ENCODE results near the gene TBL1X. TPM values are rescaled to one million over a fixed set of nuclear protein-coding genes. Genes with fewer than 3 reads are reported as not detected.

Gene TBL1X
- total and polyA plus RNA-seq, 2 experiments from 2014 or later: 8.7 to 26.9 TPM

DNA sequence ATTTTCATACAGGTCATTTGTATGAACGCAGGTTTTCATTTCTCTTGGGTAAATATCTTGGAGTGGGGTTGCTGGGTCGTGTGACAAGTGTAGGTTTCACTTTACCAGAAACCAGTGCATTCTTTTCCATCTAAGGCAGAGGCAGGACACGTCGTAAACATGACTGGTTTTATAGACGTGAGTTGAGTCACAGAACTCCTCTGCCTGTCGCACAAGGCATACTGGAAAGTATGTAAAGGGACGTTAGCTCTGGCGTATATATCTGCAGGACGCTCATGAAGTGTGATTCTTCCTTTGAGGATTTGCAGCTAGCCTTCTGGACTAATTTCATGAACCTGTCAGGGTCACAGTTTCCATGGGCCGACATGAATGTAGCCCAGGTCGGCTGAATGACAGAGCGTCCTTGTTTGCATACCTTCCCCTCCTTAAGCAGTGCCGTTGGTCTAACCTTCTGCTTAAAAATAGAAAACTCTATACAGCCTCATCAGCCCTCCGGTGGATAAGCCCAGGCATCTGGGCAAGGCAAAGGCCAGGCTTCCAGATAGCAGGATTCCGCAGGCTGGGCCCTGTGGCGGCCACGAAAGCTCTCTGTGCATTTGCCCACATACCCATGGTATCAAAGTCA lies 194.8 kb downstream of the TBL1X start (continued):
- no peak for TF ChIP-seq REST (IDR thresholded peaks at IDR 0.05; ENCODE audit: unreplicated experiment)

GRCh38 chrX:9662148-9662547 lies 197.3 kb downstream of the TBL1X start:
- no peak for TF ChIP-seq STAT1 (IDR thresholded peaks at IDR 0.05; ENCODE audit: unreplicated experiment)
- TF ChIP-seq EZH2phosphoT487 (IDR thresholded peaks at IDR 0.05; ENCODE audit: unreplicated experiment): no peak
- no peak for TF ChIP-seq POLR2AphosphoS5 (IDR thresholded peaks at IDR 0.05; ENCODE audit: low read depth)
- no peak for TF ChIP-seq JUNB (IDR thresholded peaks at IDR 0.05; ENCODE audit: unreplicated experiment)
- no peak for TF ChIP-seq NANOG (IDR thresholded peaks at IDR 0.05; ENCODE audit: borderline replicate concordance)
- TF ChIP-seq ETS1 (IDR thresholded peaks at IDR 0.05): no peak
- no peak for TF ChIP-seq CREB1 (CRISPR knock-in tag; IDR thresholded peaks at IDR 0.05; ENCODE audit: low read depth)
- ATAC-seq (no peak), DNase-seq (ENCODE audit: low spot score) (no peak)
- H3K9me3 Mint-ChIP-seq: peaks cover 9% of the 10 kb centered on the region; the same call in 2 of the 3 replicates
- no peaks in the 10 kb centered on the region for H3K9me2 ChIP-seq (ENCODE audit: insufficient read depth)
- H3K36me3 ChIP-seq (ENCODE audit: insufficient read depth): no peaks in the 10 kb centered on the region; the same call in 1 of the 2 replicates
- H3K4me1 Mint-ChIP-seq: no peaks in the 10 kb centered on the region
- peaks cover 2% of the 10 kb centered on the region for H3K27me3 Mint-ChIP-seq (ENCODE audit: insufficient read depth, low read depth, poor library complexity)
- H3K27ac ChIP-seq (ENCODE audit: low read depth): no peak overlapping the region
- H2AFZ ChIP-seq: no peak overlapping the region
- H3K4me3 Mint-ChIP-seq: no peak overlapping the region
- no peaks in the 10 kb centered on the region for H4K20me1 ChIP-seq (replicated peaks; ENCODE audit: insufficient read depth)
- no peaks in the 10 kb centered on the region for H3F3A ChIP-seq (replicated peaks; ENCODE audit: low read depth)
- no peaks in the 10 kb centered on the region for H3K27me3 ChIP-seq (ENCODE audit: insufficient read depth)
- no peaks in the 10 kb centered on the region for H3K79me2 ChIP-seq (replicated peaks; ENCODE audit: insufficient read depth)
- H3K4me2 ChIP-seq: no peak overlapping the region
- no peaks in the 10 kb centered on the region for H3K4me1 ChIP-seq (ENCODE audit: insufficient read depth)
- no peak overlapping the region for H3K4me3 ChIP-seq
- H3K27ac Mint-ChIP-seq: no peak overlapping the region
- peaks cover 19% of the 10 kb centered on the region for H3K36me3 Mint-ChIP-seq (ENCODE audit: low read depth)

GRCh38 chrX:9663216-9663615 lies 198.4 kb downstream of the TBL1X start:
- Mint-ChIP-seq H3K4me1 (peaks cover 6% of the 10 kb centered on the region; the same call in 2 of the 3 replicates), H3K36me3 (ENCODE audit: low read depth) (peaks cover 14% of the 10 kb centered on the region), H3K27ac (no peak overlapping the region), H3K9me3 (peaks cover 9% of the 10 kb centered on the region; the same call in 2 of the 3 replicates), H3K4me3 (no peak overlapping the region), H3K27me3 (ENCODE audit: insufficient read depth, low read depth, poor library complexity) (peaks cover 2% of the 10 kb centered on the region)
- H3K4me2 ChIP-seq: no peak overlapping the region
- H3K79me2 ChIP-seq (replicated peaks; ENCODE audit: insufficient read depth): no peaks in the 10 kb centered on the region
- DNase-seq (ENCODE audit: low spot score) (no peak), ATAC-seq (no peak)
- no peaks in the 10 kb centered on the region for H4K20me1 ChIP-seq (replicated peaks; ENCODE audit: insufficient read depth)
- H3K4me3 ChIP-seq: no peak overlapping the region
- H2AFZ ChIP-seq: no peak overlapping the region
- H3K4me1 ChIP-seq (ENCODE audit: insufficient read depth): peaks cover 9% of the 10 kb centered on the region
- H3K9me2 ChIP-seq (ENCODE audit: insufficient read depth): no peaks in the 10 kb centered on the region
- H3K36me3 ChIP-seq (ENCODE audit: insufficient read depth): no peaks in the 10 kb centered on the region; the same call in 1 of the 2 replicates
- no peak overlapping the region for H3K27ac ChIP-seq (ENCODE audit: low read depth)
- H3K27me3 ChIP-seq (ENCODE audit: insufficient read depth): no peaks in the 10 kb centered on the region
- no peaks in the 10 kb centered on the region for H3F3A ChIP-seq (replicated peaks; ENCODE audit: low read depth)
- no peak for TF ChIP-seq ETS1 (IDR thresholded peaks at IDR 0.05)
- no peak for TF ChIP-seq JUNB (IDR thresholded peaks at IDR 0.05; ENCODE audit: unreplicated experiment)
- TF ChIP-seq REST (IDR thresholded peaks at IDR 0.05; ENCODE audit: unreplicated experiment): no peak
- no peak for TF ChIP-seq CREB1 (CRISPR knock-in tag; IDR thresholded peaks at IDR 0.05; ENCODE audit: low read depth)
- TF ChIP-seq ZNF331 (CRISPR knock-in tag; IDR thresholded peaks at IDR 0.05; ENCODE audit: low read depth): no peak
- no peak for TF ChIP-seq ZNF114 (CRISPR knock-in tag; IDR thresholded peaks at IDR 0.05)
- TF ChIP-seq, protein P1, sequence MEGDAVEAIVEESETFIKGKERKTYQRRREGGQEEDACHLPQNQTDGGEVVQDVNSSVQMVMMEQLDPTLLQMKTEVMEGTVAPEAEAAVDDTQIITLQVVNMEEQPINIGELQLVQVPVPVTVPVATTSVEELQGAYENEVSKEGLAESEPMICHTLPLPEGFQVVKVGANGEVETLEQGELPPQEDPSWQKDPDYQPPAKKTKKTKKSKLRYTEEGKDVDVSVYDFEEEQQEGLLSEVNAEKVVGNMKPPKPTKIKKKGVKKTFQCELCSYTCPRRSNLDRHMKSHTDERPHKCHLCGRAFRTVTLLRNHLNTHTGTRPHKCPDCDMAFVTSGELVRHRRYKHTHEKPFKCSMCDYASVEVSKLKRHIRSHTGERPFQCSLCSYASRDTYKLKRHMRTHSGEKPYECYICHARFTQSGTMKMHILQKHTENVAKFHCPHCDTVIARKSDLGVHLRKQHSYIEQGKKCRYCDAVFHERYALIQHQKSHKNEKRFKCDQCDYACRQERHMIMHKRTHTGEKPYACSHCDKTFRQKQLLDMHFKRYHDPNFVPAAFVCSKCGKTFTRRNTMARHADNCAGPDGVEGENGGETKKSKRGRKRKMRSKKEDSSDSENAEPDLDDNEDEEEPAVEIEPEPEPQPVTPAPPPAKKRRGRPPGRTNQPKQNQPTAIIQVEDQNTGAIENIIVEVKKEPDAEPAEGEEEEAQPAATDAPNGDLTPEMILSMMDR (conservative IDR thresholded peaks at IDR 0.05; ENCODE audit: low read depth in 2 of 2): no peak

All from GM23338 (cell line).